ENCODE measurements around the gene SORCS1.

The SORCS1 gene

GRCh38 chr10:106637873-106638272 lies 526.6 kb downstream of the SORCS1 start:
- no peak for DNase-seq

GRCh38 chr10:106636766-106637491 lies 527.6 kb downstream of the SORCS1 start:
- no peak for DNase-seq

- no peak for DNase-seq
These were observed 528.6 kb downstream of the SORCS1 start for GRCh38 chr10:106635947-106636346.

GRCh38 chr10:106631016-106631702 lies 533.3 kb downstream of the SORCS1 start:
- DNase-seq: no peak

- no peak for DNase-seq
These were observed 538.1 kb downstream of the SORCS1 start for GRCh38 chr10:106626371-106626770.

GRCh38 chr10:106625751-106626150 lies 538.8 kb downstream of the SORCS1 start:
- DNase-seq: no peak

GRCh38 chr10:106619346-106619745 lies 545.2 kb downstream of the SORCS1 start:
- no peak for DNase-seq

GRCh38 chr10:106618646-106619045 lies 545.9 kb downstream of the SORCS1 start:
- DNase-seq: no peak

GRCh38 chr10:106615081-106615480 lies 549.4 kb downstream of the SORCS1 start:
- no peak for DNase-seq

GRCh38 chr10:106614293-106614692 lies 550.2 kb downstream of the SORCS1 start:
- no peak for DNase-seq

GRCh38 chr10:106612381-106612780 lies 552.1 kb downstream of the SORCS1 start:
- no peak for DNase-seq

- no peak for DNase-seq
These were observed 554.8 kb downstream of the SORCS1 start for GRCh38 chr10:106609470-106610266.

- no peak for DNase-seq
These were observed 556.4 kb downstream of the SORCS1 start for GRCh38 chr10:106608066-106608465.

- no peak for DNase-seq
These were observed 569.2 kb downstream of the SORCS1 start for GRCh38 chr10:106595281-106595680.

GRCh38 chr10:106593876-106594275 lies 570.6 kb downstream of the SORCS1 start:
- no peak for DNase-seq

GRCh38 chr10:106592396-106592795 lies 572.1 kb downstream of the SORCS1 start:
- DNase-seq: no peak

- no peak for DNase-seq
These were observed 582.2 kb downstream of the SORCS1 start for GRCh38 chr10:106582291-106582690.

GRCh38 chr10:106577756-106578155 lies 586.8 kb downstream of the SORCS1 start:
- DNase-seq: no peak

- DNase-seq: no peak
These were observed 587.2 kb downstream of the SORCS1 start for GRCh38 chr10:106577266-106577665.

GRCh38 chr10:106576534-106576933 lies 588.0 kb downstream of the SORCS1 start:
- no peak for DNase-seq

- DNase-seq: no peak
These were observed 591.4 kb downstream of the SORCS1 start for GRCh38 chr10:106573106-106573505.

- no peak for DNase-seq
These were observed 593.1 kb downstream of the SORCS1 start for GRCh38 chr10:106571192-106571946.

GRCh38 chr10:106570268-106570667 lies 594.2 kb downstream of the SORCS1 start:
- DNase-seq: no peak
